Body of pancreas (tissue), 4 donors: ENCODE measurements around the gene NKIRAS2. TPM values are rescaled to one million over a fixed set of nuclear protein-coding genes. Genes with fewer than 3 reads are reported as not detected.

Experiments
- ATAC-seq: fragments of 150-250 bp; one replicate; pipeline ENCODE4 v1.9.1; 2016
- DNase-seq, 4 donors: peaks; one replicate each; pipeline ENCODE4 v3.0.0-alpha.2; 2019
- H3K27ac ChIP-seq, 4 donors: fragments of 200-600 bp; sonication (generic); 1 replicate in 3 of 4; 2 replicates in 1 of 4; pipeline versions ENCODE4 v1.5.1 to v1.6.1; 2016 to 2019; ENCODE audit warnings: mild to moderate bottlenecking in 1 of 4, mixed read lengths in 1 of 4, moderate library complexity in 1 of 4
- H3K27me3 ChIP-seq, 2 donors: fragments of 200-600 bp; sonication (generic); one replicate each; pipeline ENCODE4 v1.6.0; 2016; ENCODE audit warnings: mild to moderate bottlenecking in 1 of 2
- H3K36me3 ChIP-seq, 2 donors: fragments of 200-600 bp; sonication (generic); replicated peaks in 1 of 2; 2 replicates each; pipeline ENCODE4 v1.5.1; 2016; ENCODE audit warnings: low read depth in 2 of 2; ENCODE audit not compliant: insufficient read depth in 1 of 2
- H3K4me1 ChIP-seq: fragments of 200-600 bp; sonication (generic); one replicate; pipeline ENCODE4 v1.6.0; 2016
- H3K4me3 ChIP-seq, 2 donors: fragments of 200-600 bp; sonication (generic); 1 replicate in 1 of 2; 2 replicates in 1 of 2; pipeline ENCODE4 v1.5.1; 2016 to 2019
- H3K9me3 ChIP-seq, 3 donors: fragments of 200-600 bp; sonication (generic); 1 replicate in 2 of 3; 2 replicates in 1 of 3; pipeline ENCODE4 v1.5.1; 2016
- CTCF ChIP-seq, 7 experiments: fragments of 450-650 bp in 4 of 7; fragments of 200-600 bp in 3 of 7; sonication (generic) in 3 of 7; IDR thresholded peaks; one replicate each; pipeline ENCODE4 v1.5.1; 2016 to 2019; ENCODE audit warnings: antibody characterized with exemption in 7 of 7
- POLR2A ChIP-seq, 3 donors: fragments of 450-650 bp; IDR thresholded peaks; one replicate each; pipeline ENCODE4 v1.6.1; 2016; ENCODE audit warnings: antibody characterized with exemption in 3 of 3, mild to moderate bottlenecking in 2 of 3
- WGBS, 2 donors: methylation state at CpG; one replicate each; pipeline ENCODE4 v1.1.5; 2017; 5-methylcytosine and 5-hydroxymethylcytosine counted together
- intact Hi-C: fragments of 100-400 bp; cut with DNase I; formaldehyde crosslinking; loops from one replicate; pipeline ENCODE4 v1.15.1; 2023
- total RNA-seq, 2 donors: library from RNA; depleted of rRNA; stranded (reverse); fragments of >200 nt; gene quantifications; one replicate each; pipeline ENCODE4 v1.1.0, GENCODE V29; 2016

NKIRAS2 gene
- total RNA-seq, 2 donors from 2014 or later = 17.1 to 19.2 TPM

GRCh38 chr17:42000413-42001133 lies 19.3 kb upstream of the NKIRAS2 start:
- DNase-seq (no peak), ATAC-seq (no peak)
- Histone ChIP-seq H3K27me3 (no peaks in the 10 kb centered on the region), H3K9me3 (no peaks in the 10 kb centered on the region), H3K4me1 (peaks cover 7% of the 10 kb centered on the region), H3K36me3 (peaks cover 10 to 21% of the 10 kb centered on the region in 2 donors), H3K27ac (no peak overlapping the region), H3K4me3 (no peak overlapping the region)
- intact Hi-C loops = no loop called here
- TF ChIP-seq CTCF (IDR thresholded peaks at IDR 0.05) = no peak
- no peak for TF ChIP-seq POLR2A (IDR thresholded peaks at IDR 0.05)
- WGBS, 2 donors = 81 to 82% methylated on average over 3 of the region's 3 CpGs

- H3K4me1 ChIP-seq = peaks cover 7% of the 10 kb centered on the region
- H3K4me3 ChIP-seq = no peak overlapping the region
- H3K36me3 ChIP-seq = peaks cover 10 to 17% of the 10 kb centered on the region in 2 donors
- intact Hi-C loops = no loop called here
- no peak overlapping the region for H3K27ac ChIP-seq
- WGBS, 2 donors = 79 to 84% methylated on average over 2 of the region's 2 CpGs
- no peaks in the 10 kb centered on the region for H3K27me3 ChIP-seq
- DNase-seq = no peak
- H3K9me3 ChIP-seq = no peaks in the 10 kb centered on the region
- ATAC-seq = no peak
- TF ChIP-seq CTCF (IDR thresholded peaks at IDR 0.05) (no peak), POLR2A (IDR thresholded peaks at IDR 0.05) (no peak)
These were observed 18.2 kb upstream of the NKIRAS2 start for GRCh38 chr17:42001729-42002128.

- Histone ChIP-seq H3K36me3 (peaks cover 10 to 13% of the 10 kb centered on the region in 2 donors), H3K4me3 (no peak overlapping the region), H3K4me1 (peaks cover 10% of the 10 kb centered on the region), H3K27ac (no peak overlapping the region), H3K9me3 (no peaks in the 10 kb centered on the region), H3K27me3 (no peaks in the 10 kb centered on the region)
- 79 to 82% methylated on average over 7 of the region's 7 CpGs for WGBS, 2 donors
- ATAC-seq (no peak), DNase-seq (no peak)
- TF ChIP-seq POLR2A (IDR thresholded peaks at IDR 0.05) (no peak), CTCF (IDR thresholded peaks at IDR 0.05) (no peak)
- intact Hi-C loops = no loop called here
These were observed 17.6 kb upstream of the NKIRAS2 start for GRCh38 chr17:42002175-42002791.

GRCh38 chr17:42002792-42003301 lies 17.0 kb upstream of the NKIRAS2 start:
- no peaks in the 10 kb centered on the region for H3K9me3 ChIP-seq
- H3K27ac ChIP-seq = peak overlapping the region in 1 of 4 donors; percentile 30
- H3K4me3 ChIP-seq = no peak overlapping the region
- intact Hi-C loops = no loop called here
- WGBS, 2 donors = 33 to 37% methylated on average over 3 of the region's 3 CpGs
- ATAC-seq (no peak), DNase-seq (no peak)
- TF ChIP-seq CTCF (IDR thresholded peaks at IDR 0.05) = no peak
- TF ChIP-seq POLR2A (IDR thresholded peaks at IDR 0.05) = no peak
- no peaks in the 10 kb centered on the region for H3K27me3 ChIP-seq
- H3K36me3 ChIP-seq = peaks cover 5 to 7% of the 10 kb centered on the region in 2 donors
- H3K4me1 ChIP-seq = peaks cover 11% of the 10 kb centered on the region
